ENCODE measurements around the gene DPH3. TPM values are rescaled to one million over a fixed set of nuclear protein-coding genes. Genes with fewer than 3 reads are reported as not detected.

Gene DPH3
- total RNA-seq, 4 donors from 2014 or later, result 4.6 to 8.1 (median 5.7) TPM

GRCh38 chr3:16252988-16253387 lies 11.8 kb downstream of the DPH3 start:
- no peak for DNase-seq (ENCODE audit: low spot score in 2 of 2)
- H3K4me3 ChIP-seq (ENCODE audit: low read depth, poor library complexity, severe bottlenecking), result no peak overlapping the region
- intact Hi-C loops (cut with DNase I; ENCODE audit: low total_unique reads), result loop anchor here (5.0 to 10.0 kb wide), 2 partner anchors 418 to 841 kb away; no protein-coding TSS in a partner anchor
- 72 to 84% methylated on average over 2 of the region's 2 CpGs for WGBS, 2 donors
- no peak for TF ChIP-seq CTCF (IDR thresholded peaks at IDR 0.05)
- no peak for TF ChIP-seq POLR2A (IDR thresholded peaks at IDR 0.05)

DNA sequence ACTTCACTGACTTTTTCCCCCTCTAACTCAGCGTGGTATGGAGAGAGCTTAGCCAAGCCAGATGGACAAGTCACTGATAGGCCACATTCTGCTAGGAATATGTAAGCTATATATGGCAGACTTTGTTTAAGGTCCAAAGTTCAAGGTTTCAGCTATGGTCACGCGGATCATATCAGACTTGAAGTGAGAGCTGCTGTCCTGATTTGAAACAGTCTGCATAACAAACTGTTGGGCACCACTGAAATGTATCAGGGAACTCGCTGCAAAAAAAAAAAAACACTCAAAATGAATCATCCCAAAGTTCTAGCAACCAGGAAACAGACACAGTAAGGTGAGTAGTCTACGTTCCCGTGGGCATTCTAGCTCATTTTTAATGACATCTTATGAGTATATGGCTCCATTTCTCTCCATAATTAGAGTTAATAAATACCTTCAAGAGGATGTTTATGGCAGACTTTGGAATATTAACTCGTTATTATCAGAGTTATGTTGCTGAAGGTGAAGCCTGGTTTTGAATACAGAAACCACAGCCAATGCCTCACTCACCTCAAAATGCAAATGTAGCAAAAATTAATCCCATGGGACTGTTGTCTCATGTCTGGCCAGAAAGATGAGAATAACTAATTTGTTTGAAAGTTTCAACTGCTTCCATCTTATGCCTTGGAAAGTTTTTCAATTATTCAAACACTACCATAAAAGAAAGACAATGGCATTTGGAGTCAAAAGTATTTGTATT lies 12.3 kb downstream of the DPH3 start:
- no peak for TF ChIP-seq POLR2A (IDR thresholded peaks at IDR 0.05)
- no peak for TF ChIP-seq CTCF (IDR thresholded peaks at IDR 0.05)
- no peak overlapping the region for H3K4me3 ChIP-seq (ENCODE audit: low read depth, poor library complexity, severe bottlenecking)
- DNase-seq (ENCODE audit: low spot score in 2 of 2), result no peak
- intact Hi-C loops (cut with DNase I; ENCODE audit: low total_unique reads), result loop anchor here (5.0 to 10.0 kb wide), 2 partner anchors 418 to 840 kb away; no protein-coding TSS in a partner anchor
- WGBS, 2 donors, result 69 to 74% methylated on average over 7 of the region's 7 CpGs

- no peak for TF ChIP-seq CTCF (IDR thresholded peaks at IDR 0.05)
- no peak overlapping the region for H3K4me3 ChIP-seq (ENCODE audit: low read depth, poor library complexity, severe bottlenecking)
- no peak for DNase-seq (ENCODE audit: low spot score in 2 of 2)
- 67 to 69% methylated on average over 9 of the region's 9 CpGs for WGBS, 2 donors
- intact Hi-C loops (cut with DNase I; ENCODE audit: low total_unique reads), result loop anchor here (5.0 to 10.0 kb wide), 2 partner anchors 417 to 839 kb away; no protein-coding TSS in a partner anchor
These were observed 13.2 kb downstream of the DPH3 start for GRCh38 chr3:16251316-16252085.

- H3K4me3 ChIP-seq (ENCODE audit: low read depth, poor library complexity, severe bottlenecking), result no peak overlapping the region
- no peak for TF ChIP-seq CTCF (IDR thresholded peaks at IDR 0.05)
- no peak for TF ChIP-seq POLR2A (IDR thresholded peaks at IDR 0.05)
- no peak for DNase-seq (ENCODE audit: low spot score in 2 of 2)
- intact Hi-C loops (cut with DNase I; ENCODE audit: low total_unique reads), result loop anchor here (5.0 to 10.0 kb wide), 4 partner anchors 203 to 838 kb away; no protein-coding TSS in a partner anchor
- WGBS, 2 donors, result 73 to 74% methylated on average over 3 of the region's 3 CpGs
These were observed 14.9 kb downstream of the DPH3 start for GRCh38 chr3:16249886-16250285.

GRCh38 chr3:16249336-16249735 lies 15.4 kb downstream of the DPH3 start:
- TF ChIP-seq CTCF (IDR thresholded peaks at IDR 0.05) (no peak), POLR2A (IDR thresholded peaks at IDR 0.05) (no peak)
- DNase-seq (ENCODE audit: low spot score in 2 of 2), result no peak
- intact Hi-C loops (cut with DNase I; ENCODE audit: low total_unique reads), result loop anchor here (5.0 to 10.0 kb wide), 2 partner anchors 202 to 435 kb away; no protein-coding TSS in a partner anchor
- 45 to 61% methylated on average over 3 of the region's 3 CpGs for WGBS, 2 donors
- H3K4me3 ChIP-seq (ENCODE audit: low read depth, poor library complexity, severe bottlenecking), result no peak overlapping the region
